Left lung (tissue), 10 donors: ENCODE measurements around the gene RBM15. TPM values are rescaled to one million over a fixed set of nuclear protein-coding genes. Genes with fewer than 3 reads are reported as not detected.

Source experiments
- ATAC-seq: fragments of 200-7000 bp; cut with Tn5 transposase; one replicate; pipeline ENCODE4 v1.9.1; 2020; ENCODE audit warnings: moderate library complexity
- DNase-seq, 4 donors: peaks; one replicate each; pipeline ENCODE4 v3.0.0-alpha.2; 2013 to 2020
- H3K27ac ChIP-seq, 2 donors: fragments of 200-600 bp; sonication (generic) in 1 of 2; one replicate each; pipeline versions ENCODE4 v1.5.0 to v1.8.0; 2020 to 2021
- H3K27me3 ChIP-seq, 2 donors: fragments of 200-600 bp; sonication (generic) in 1 of 2; one replicate each; pipeline versions ENCODE4 v1.5.0 to v1.8.0; 2020 to 2021
- H3K36me3 ChIP-seq, 2 donors: fragments of 200-600 bp; sonication (generic) in 1 of 2; one replicate each; pipeline versions ENCODE4 v1.5.0 to v1.8.0; 2020 to 2021
- H3K4me1 ChIP-seq, 2 donors: fragments of 200-600 bp; one replicate each; pipeline ENCODE4 v1.8.0; 2021
- H3K4me3 ChIP-seq, 2 donors: fragments of 200-600 bp; sonication (generic) in 1 of 2; one replicate each; pipeline versions ENCODE4 v1.5.0 to v1.8.0; 2020 to 2021; ENCODE audit warnings: mild to moderate bottlenecking in 1 of 2
- H3K9me3 ChIP-seq, 2 donors: fragments of 200-600 bp; sonication (generic) in 1 of 2; one replicate each; pipeline versions ENCODE4 v1.5.0 to v1.8.0; 2020 to 2021
- CTCF ChIP-seq, 2 donors: fragments of 200-600 bp; sonication (generic) in 1 of 2; IDR thresholded peaks; one replicate each; pipeline versions ENCODE4 v1.5.0 to v1.8.0; 2021; ENCODE audit warnings: antibody characterized with exemption in 2 of 2
- intact Hi-C, 2 donors: fragments of 100-400 bp; cut with DNase I; formaldehyde crosslinking; loops; one replicate each; pipeline versions ENCODE4 v1.11.2 to v1.14.2; 2022
- polyA plus RNA-seq, 6 donors: library from polyadenylated mRNA; unstranded; fragments of 120-200 nt; gene quantifications; one replicate each; pipeline ENCODE4 v1.2.1, GENCODE V29; 2013; ENCODE audit not compliant: insufficient read length in 6 of 6
- total RNA-seq, 2 donors: library from RNA; stranded (reverse); fragmentation: NEBNext Ultra II Directional; extraction: Animal tissue kit (Norgen Biotek cat#: 25700); gene quantifications; one replicate each; pipeline ENCODE4 v1.2.1, GENCODE V29; 2021
- donor health status: DM: no; HTN: yes; CAD: no.
- donor health status: DM: no; HTN: no; CAD: no.

Gene RBM15
- total and polyA plus RNA-seq, 8 donors, result 10.9 to 24.3 (median 13.2) TPM

GRCh38 chr1:110320168-110320518 is 19.0 kb upstream of the RBM15 start:
- H3K27me3 ChIP-seq, result no peaks in the 10 kb centered on the region
- no peak for ATAC-seq
- no peak overlapping the region for H3K27ac ChIP-seq
- TF ChIP-seq CTCF (IDR thresholded peaks at IDR 0.05), result no peak
- DNase-seq, result no peak
- intact Hi-C loops, result no loop called here
- no peaks in the 10 kb centered on the region for H3K9me3 ChIP-seq
- no peak overlapping the region for H3K4me3 ChIP-seq
- no peaks in the 10 kb centered on the region for H3K36me3 ChIP-seq
- no peaks in the 10 kb centered on the region for H3K4me1 ChIP-seq

GRCh38 chr1:110321045-110321444 is 18.1 kb upstream of the RBM15 start:
- Histone ChIP-seq H3K27me3 (no peaks in the 10 kb centered on the region), H3K9me3 (no peaks in the 10 kb centered on the region), H3K27ac (no peak overlapping the region), H3K4me1 (no peaks in the 10 kb centered on the region), H3K4me3 (no peak overlapping the region), H3K36me3 (no peaks in the 10 kb centered on the region)
- no peak for TF ChIP-seq CTCF (IDR thresholded peaks at IDR 0.05)
- intact Hi-C loops, result no loop called here
- ATAC-seq (no peak), DNase-seq (no peak)

DNA sequence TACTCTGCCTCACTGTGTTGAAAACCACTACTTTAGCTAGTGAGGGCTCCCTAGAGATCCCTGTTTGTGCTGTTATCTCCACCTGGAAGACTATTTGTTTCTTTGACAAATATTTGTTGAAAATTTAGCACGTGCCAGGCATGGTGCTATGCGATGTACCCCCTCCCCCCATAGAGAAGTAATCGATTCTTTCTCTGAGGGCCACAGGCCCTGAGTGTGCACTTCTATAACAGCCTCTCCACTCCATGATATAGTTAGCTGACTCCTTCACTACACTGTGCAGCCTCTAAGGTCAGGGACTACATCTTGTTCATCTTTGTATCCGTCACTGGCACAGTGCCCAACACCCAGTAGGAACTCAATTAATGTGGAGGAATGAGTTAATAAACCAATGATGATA is 17.3 kb upstream of the RBM15 start:
- Histone ChIP-seq H3K36me3 (no peaks in the 10 kb centered on the region), H3K4me3 (no peak overlapping the region), H3K9me3 (no peaks in the 10 kb centered on the region), H3K27ac (no peak overlapping the region), H3K4me1 (no peaks in the 10 kb centered on the region), H3K27me3 (no peaks in the 10 kb centered on the region)
- ATAC-seq, result no peak
- no peak for DNase-seq
- intact Hi-C loops, result no loop called here
- no peak for TF ChIP-seq CTCF (IDR thresholded peaks at IDR 0.05)

- intact Hi-C loops, result no loop called here
- no peaks in the 10 kb centered on the region for H3K27me3 ChIP-seq
- no peaks in the 10 kb centered on the region for H3K9me3 ChIP-seq
- no peaks in the 10 kb centered on the region for H3K36me3 ChIP-seq
- H3K4me1 ChIP-seq, result no peaks in the 10 kb centered on the region
- no peak for TF ChIP-seq CTCF (IDR thresholded peaks at IDR 0.05)
- H3K4me3 ChIP-seq, result no peak overlapping the region
- no peak for DNase-seq
- ATAC-seq, result no peak
- H3K27ac ChIP-seq, result no peak overlapping the region
Observed at GRCh38 chr1:110324667-110325066, 14.5 kb upstream of the RBM15 start.

- intact Hi-C loops, result no loop called here
- ATAC-seq, result no peak
Observed at GRCh38 chr1:110326826-110327225, 12.4 kb upstream of the RBM15 start.

More at GRCh38 chr1:110326826-110327225, 12.4 kb upstream of the RBM15 start:
- Histone ChIP-seq H3K36me3 (no peaks in the 10 kb centered on the region), H3K9me3 (no peaks in the 10 kb centered on the region), H3K27ac (no peak overlapping the region), H3K27me3 (no peaks in the 10 kb centered on the region), H3K4me3 (no peak overlapping the region), H3K4me1 (no peaks in the 10 kb centered on the region)
- DNase-seq, result no peak
- no peak for TF ChIP-seq CTCF (IDR thresholded peaks at IDR 0.05)
